Activated B cell treated with CpG ODN at 0.5 μM for 24 hours (primary cell): Measurements from ENCODE around the gene MEOX2. TPM values are rescaled to one million over a fixed set of nuclear protein-coding genes. Genes with fewer than 3 reads are reported as not detected.

Experiments
- ATAC-seq: fragments of 200-7000 bp; cut with Tn5 transposase; one replicate; pipeline ENCODE4 v1.10.0; 2021; ENCODE audit warnings: low read depth, mild to moderate bottlenecking, moderate library complexity
- CTCF ChIA-PET: fragments of 350-600 bp; sonication (Branson Sonifier 250); formaldehyde crosslinking; loops from one replicate; lab custom pipeline; 2021; ENCODE audit warnings: antibody characterized with exemption; lab: Charles Lee
- POLR2A ChIA-PET: fragments of 350-600 bp; sonication (Branson Sonifier 250); formaldehyde crosslinking; loops from one replicate; lab custom pipeline; 2021; ENCODE audit warnings: antibody characterized with exemption; lab: Charles Lee
- DNase-seq: peaks from one replicate; pipeline ENCODE4 v3.0.0; 2022
- H3K27ac Mint-ChIP-seq: one replicate; pipeline ENCODE4 v1.8.0; 2020; ENCODE audit warnings: mixed read lengths
- H3K27me3 Mint-ChIP-seq: one replicate; pipeline ENCODE4 v1.8.0; 2021; ENCODE audit warnings: mixed read lengths
- H3K36me3 Mint-ChIP-seq: one replicate; pipeline ENCODE4 v1.8.0; 2021; ENCODE audit warnings: low read depth, mixed read lengths
- H3K4me1 Mint-ChIP-seq: one replicate; pipeline ENCODE4 v1.8.0; 2021; ENCODE audit warnings: mixed read lengths
- H3K4me3 Mint-ChIP-seq: one replicate; pipeline ENCODE4 v1.8.0; 2020; ENCODE audit warnings: mild to moderate bottlenecking, mixed read lengths
- H3K9me3 Mint-ChIP-seq: one replicate; pipeline ENCODE4 v1.8.0; 2020; ENCODE audit warnings: mixed read lengths
- CTCF ChIP-seq: fragments of 200-600 bp; IDR thresholded peaks from one replicate; pipeline ENCODE4 v1.8.0; 2022; ENCODE audit warnings: antibody characterized with exemption, mild to moderate bottlenecking
- intact Hi-C: fragments of 100-400 bp; cut with micrococcal nuclease; formaldehyde crosslinking; loops from one replicate; pipeline ENCODE4 v1.15.1; 2024
- total RNA-seq: library from RNA; stranded (reverse); gene quantifications from 2 replicates; pipeline ENCODE4 v1.2.3, GENCODE V29; 2022

MEOX2 gene
- total RNA-seq, 1 donor from 2014 or later = not detected

- peaks cover 4% of the 10 kb centered on the region for H3K9me3 Mint-ChIP-seq
- TF ChIP-seq CTCF = no peak
- POLR2A ChIA-PET = no interaction called here
Measured at GRCh38 chr7:15647309-15647708, 39.2 kb downstream of the MEOX2 start.

GRCh38 chr7:15643000-15643705, 43.3 kb downstream of the MEOX2 start:
- H3K4me1 Mint-ChIP-seq = no peaks in the 10 kb centered on the region
- H3K4me3 Mint-ChIP-seq = no peak overlapping the region
- CTCF ChIA-PET = no interaction called here
- DNase-seq (no peak), ATAC-seq (no peak)
- no peaks in the 10 kb centered on the region for H3K27me3 Mint-ChIP-seq
- intact Hi-C loops = no loop called here
- no peaks in the 10 kb centered on the region for H3K36me3 Mint-ChIP-seq
- no peak overlapping the region for H3K27ac Mint-ChIP-seq
- no peak for TF ChIP-seq CTCF
- POLR2A ChIA-PET = no interaction called here
- H3K9me3 Mint-ChIP-seq = peaks cover 8% of the 10 kb centered on the region

More at GRCh38 chr7:15647309-15647708, 39.2 kb downstream of the MEOX2 start:
- no peak for ATAC-seq
- CTCF ChIA-PET = no interaction called here
- no peaks in the 10 kb centered on the region for H3K4me1 Mint-ChIP-seq
- no peaks in the 10 kb centered on the region for H3K36me3 Mint-ChIP-seq
- H3K27me3 Mint-ChIP-seq = no peaks in the 10 kb centered on the region
- no peak overlapping the region for H3K27ac Mint-ChIP-seq
- no peak for DNase-seq
- H3K4me3 Mint-ChIP-seq = no peak overlapping the region
- intact Hi-C loops = no loop called here

- DNase-seq (no peak), ATAC-seq (no peak)
- peaks cover 6% of the 10 kb centered on the region for H3K9me3 Mint-ChIP-seq
- intact Hi-C loops = loop anchor here (10.0 kb wide), 1 partner anchor 64 kb away; the partner anchor contains the start of gene AGMO
- no peaks in the 10 kb centered on the region for H3K27me3 Mint-ChIP-seq
- POLR2A ChIA-PET = no interaction called here
- no peak overlapping the region for H3K27ac Mint-ChIP-seq
- no peak for TF ChIP-seq CTCF
- no peaks in the 10 kb centered on the region for H3K4me1 Mint-ChIP-seq
- no peak overlapping the region for H3K4me3 Mint-ChIP-seq
- no peaks in the 10 kb centered on the region for H3K36me3 Mint-ChIP-seq
- CTCF ChIA-PET = no interaction called here
Measured at GRCh38 chr7:15628876-15629275, 57.6 kb downstream of the MEOX2 start.

- Mint-ChIP-seq H3K36me3 (no peaks in the 10 kb centered on the region), H3K9me3 (peaks cover 6% of the 10 kb centered on the region), H3K4me3 (no peak overlapping the region), H3K4me1 (no peaks in the 10 kb centered on the region), H3K27me3 (no peaks in the 10 kb centered on the region), H3K27ac (no peak overlapping the region)
- DNase-seq (no peak), ATAC-seq (no peak)
- CTCF ChIA-PET = no interaction called here
- no peak for TF ChIP-seq CTCF
- POLR2A ChIA-PET = no interaction called here
- intact Hi-C loops = loop anchor here (10.0 kb wide), 1 partner anchor 61 kb away; the partner anchor contains the start of gene AGMO
Measured at GRCh38 chr7:15626041-15626440, 60.4 kb downstream of the MEOX2 start.

GRCh38 chr7:15625466-15625865, 61.0 kb downstream of the MEOX2 start:
- Mint-ChIP-seq H3K27ac (no peak overlapping the region), H3K4me1 (no peaks in the 10 kb centered on the region), H3K36me3 (no peaks in the 10 kb centered on the region), H3K9me3 (peaks cover 8% of the 10 kb centered on the region), H3K4me3 (no peak overlapping the region), H3K27me3 (no peaks in the 10 kb centered on the region)
- TF ChIP-seq CTCF = no peak
- DNase-seq = no peak
- ChIA-PET POLR2A (no interaction called here), CTCF (no interaction called here)
- intact Hi-C loops = loop anchor here (10.0 kb wide), 1 partner anchor 61 kb away; the partner anchor contains the start of gene AGMO
- no peak for ATAC-seq
